T follicular helper cell (primary cell): ENCODE results near the gene ARHGAP26.
A peak's percentile ranks its signal among the peaks of the same experiment; 100 is the strongest.

Experiments
- DNase-seq: peaks from one replicate; pipeline ENCODE4 v3.0.0-alpha.2; 2020; ENCODE audit warnings: low read depth

ARHGAP26 gene

DNA sequence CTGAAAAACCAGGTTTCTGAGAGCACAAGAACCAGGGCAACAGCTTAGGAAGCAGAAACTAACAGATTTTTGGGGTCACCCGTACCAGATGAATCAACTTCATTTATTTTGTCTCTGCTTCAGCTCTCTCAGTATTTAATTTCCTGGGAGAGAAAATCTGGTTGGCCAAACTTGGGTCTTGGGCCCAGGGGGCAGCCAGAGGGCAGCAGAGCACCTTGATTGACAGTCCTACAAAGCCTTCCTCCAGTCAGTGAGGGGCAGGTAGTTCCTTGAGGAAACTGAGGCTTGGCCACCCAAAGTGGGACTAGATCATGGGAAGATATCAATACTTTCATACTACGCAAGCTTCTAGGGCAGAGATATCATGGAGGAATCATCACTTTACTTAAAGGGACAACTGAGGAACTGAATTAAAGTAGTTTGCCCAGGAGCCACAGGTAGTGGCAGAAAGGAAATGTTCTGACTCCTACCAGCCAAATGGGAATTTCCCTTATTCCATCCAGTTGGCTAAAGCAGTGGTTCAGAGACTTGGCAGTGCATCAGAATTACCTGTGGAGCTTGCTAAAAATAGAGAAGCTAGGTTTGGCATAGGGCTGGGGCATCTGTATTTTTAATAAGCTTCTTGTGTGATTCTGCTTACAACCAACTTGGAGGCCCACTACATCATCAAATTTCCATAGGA is 21.5 kb upstream of the ARHGAP26 start:
- DNase-seq: peak; percentile 15

DNA sequence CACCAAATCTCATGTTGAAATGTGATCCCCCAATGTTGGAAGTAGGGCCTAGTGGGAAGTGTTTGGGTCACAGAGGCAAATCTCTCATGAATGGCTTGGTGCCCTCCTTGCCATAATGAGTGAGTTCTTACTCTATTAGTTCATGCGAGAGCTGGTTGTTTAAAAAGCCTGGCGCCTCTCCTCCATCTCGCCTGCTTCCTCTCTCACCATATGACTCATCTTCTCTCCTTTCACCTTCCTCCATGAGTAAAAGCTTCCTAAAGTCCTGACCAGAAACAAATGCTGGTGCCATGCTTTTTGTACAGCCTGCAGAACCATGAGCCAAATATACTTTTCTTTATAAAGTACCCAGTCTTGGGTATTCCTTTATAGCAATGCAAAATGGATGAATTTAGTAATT is 20.9 kb upstream of the ARHGAP26 start:
- no peak for DNase-seq

DNA sequence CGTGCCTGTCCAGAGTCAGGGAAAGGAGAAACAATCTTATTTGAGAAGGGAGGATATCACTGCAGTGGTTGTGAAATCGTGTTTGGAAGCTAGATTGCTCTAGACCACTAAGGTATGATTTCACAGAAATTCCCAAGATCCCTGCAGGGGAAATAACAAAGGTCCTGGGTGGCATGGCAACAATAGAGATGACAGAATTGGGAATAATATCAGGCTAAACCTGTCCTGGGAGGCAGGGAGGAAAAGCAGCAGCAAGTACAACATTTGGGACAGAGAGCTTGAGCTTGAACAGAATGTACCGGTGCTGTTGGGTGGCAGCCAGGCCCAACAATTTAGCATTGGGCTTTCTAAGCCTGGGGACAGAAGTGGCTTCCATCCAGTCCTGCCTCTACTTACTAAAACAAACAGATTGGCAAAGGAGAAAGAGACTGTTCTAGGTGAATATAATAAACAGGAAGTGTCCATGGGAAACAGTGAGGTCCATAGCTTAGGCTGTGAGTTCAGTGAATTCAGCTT is 17.0 kb upstream of the ARHGAP26 start:
- no peak for DNase-seq

DNA sequence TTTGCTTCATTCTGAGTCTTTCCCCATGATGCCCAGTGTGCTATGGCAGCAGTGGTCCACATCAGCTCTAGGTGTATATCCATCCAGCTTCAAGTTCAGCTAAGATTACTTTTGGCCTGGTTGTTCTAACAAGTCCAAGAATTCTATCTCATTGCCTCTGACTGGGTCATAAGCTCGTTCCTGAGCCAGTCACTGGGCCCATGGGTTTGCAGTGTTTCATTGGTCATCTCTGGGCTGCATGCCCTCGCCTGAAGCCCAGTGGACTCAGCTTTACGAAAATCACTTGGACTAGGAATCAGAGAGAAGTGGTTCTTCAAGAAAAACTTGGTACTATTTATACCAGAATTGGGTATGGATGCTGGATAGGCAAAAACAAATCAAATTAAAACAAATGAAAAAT is 16.1 kb upstream of the ARHGAP26 start:
- no peak for DNase-seq

DNA sequence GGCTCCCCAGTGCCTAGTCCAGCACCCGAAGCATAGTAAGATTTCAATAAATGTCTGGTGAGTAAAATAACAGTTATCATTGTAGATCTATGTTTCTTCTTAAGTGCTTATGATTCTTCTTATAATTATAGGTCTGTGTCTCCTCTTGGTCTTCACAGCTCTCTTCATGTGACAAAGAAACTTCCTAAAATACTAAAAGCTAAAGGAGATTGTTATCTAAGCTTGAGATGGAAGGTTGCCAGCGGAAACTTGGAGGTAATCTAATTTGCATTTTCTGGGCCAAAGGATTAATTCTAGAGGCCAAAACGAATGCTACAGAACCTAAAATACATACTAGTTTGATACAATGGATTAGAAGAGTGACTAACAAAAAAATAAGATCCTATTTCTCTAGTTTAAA is 13.6 kb upstream of the ARHGAP26 start:
- DNase-seq: no peak

DNA sequence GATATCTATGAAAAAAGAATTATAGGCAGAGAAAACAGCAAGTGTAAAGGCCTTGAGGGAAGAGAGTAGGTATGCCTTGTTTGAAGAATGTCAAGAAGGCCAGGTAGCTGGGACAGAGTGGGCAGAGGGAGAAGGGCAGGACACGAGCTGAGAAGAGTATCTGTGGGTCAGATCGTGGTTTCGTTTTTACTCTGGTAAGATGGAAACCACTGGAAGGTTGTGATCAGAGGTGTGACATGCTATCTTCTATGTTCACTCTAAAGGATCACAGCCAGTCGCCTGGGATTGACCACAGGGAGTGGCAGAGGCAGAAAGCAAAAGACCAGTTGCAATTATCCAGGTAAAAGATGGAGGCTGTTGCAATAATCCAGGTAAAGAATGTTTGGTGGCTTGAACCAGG is 12.6 kb upstream of the ARHGAP26 start:
- no peak for DNase-seq

DNA sequence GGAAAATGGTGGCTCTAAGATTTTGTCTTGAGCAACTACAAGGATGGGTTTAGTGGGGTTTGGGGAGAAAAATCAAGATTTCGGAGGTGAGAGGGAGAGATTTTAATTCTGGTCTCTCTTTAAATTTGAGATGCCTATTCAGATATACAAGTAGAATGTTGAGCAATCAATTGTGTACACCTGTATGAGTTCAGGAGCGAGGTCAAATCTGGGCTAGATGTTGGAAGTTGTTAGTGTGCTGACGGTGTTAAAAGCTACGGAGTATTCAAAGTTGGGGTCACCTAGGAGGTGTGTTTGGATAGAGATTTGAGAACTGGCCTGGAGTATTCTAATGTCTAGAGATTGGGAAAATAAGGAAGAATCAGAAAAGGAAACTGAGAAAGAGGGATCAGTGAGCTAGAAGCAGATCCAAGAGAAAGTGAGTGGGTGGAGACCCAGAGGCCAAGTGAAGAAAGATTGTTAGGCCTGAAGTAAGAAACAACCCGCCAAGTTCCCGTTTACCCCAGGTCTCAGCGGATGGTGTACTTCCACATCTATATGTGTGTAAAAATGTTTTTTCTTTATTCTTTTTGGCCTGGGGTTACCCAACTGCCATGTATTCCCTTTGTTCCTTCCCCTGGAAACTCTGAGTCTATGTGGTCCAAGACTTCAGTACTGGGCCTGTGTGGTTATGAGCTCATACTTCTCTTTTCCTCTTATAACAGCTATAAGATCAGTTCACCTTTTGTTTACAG is 11.9 kb upstream of the ARHGAP26 start:
- no peak for DNase-seq

DNA sequence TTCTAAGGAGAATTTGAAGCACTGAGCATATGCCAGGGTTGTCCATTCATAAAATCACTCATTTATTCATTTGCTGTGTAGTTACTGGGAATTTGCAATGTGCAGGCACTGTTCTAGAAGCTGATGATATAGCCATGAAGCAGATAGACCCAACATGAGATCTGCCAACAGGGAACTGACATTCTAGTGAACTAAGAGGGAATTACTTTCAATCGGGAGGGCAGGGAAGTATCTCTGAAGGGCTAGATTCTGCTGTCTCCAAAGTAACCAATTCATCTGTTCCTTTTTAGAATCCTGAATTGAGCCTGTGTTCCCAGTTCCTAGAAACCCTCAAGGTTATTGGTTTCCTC is 11.4 kb upstream of the ARHGAP26 start:
- DNase-seq: no peak

DNA sequence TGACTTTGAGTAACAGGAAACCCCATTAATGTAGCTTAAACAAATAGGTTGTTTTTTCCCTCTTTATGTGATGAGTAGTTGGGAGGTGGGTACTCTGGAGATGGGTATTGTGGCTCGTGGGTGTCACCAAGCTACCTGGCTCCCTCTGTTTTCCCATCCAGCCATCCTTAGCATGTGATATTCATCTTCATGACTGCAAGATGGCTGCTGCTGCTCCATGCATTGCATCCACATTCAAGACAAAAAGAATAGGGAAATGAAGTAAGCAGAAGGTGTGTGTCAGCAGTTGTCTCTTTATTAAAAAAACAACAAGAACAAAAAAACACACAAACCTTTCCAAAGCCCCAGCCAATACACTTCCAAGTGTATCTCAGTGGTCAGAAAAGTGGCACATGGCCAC is 6.5 kb upstream of the ARHGAP26 start:
- DNase-seq: no peak

DNA sequence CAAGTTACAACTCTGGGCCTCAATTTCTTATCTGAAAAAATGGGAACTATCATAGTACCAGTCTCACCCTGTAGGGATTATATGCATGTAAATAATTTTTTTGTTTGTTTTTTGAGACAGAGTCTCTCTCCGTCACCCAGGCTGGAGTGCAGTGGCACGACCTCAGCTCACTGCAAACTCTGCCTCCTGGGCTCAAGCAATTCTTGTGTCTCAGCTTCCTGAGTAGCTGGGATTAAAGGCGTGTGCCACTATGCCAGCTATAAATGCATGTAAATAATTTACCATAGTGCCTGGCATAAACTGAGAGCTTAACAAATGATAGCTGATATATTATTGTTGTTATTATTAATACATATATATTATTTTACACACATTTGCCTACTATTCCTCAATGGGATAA is 3.0 kb upstream of the ARHGAP26 start:
- no peak for DNase-seq

DNA sequence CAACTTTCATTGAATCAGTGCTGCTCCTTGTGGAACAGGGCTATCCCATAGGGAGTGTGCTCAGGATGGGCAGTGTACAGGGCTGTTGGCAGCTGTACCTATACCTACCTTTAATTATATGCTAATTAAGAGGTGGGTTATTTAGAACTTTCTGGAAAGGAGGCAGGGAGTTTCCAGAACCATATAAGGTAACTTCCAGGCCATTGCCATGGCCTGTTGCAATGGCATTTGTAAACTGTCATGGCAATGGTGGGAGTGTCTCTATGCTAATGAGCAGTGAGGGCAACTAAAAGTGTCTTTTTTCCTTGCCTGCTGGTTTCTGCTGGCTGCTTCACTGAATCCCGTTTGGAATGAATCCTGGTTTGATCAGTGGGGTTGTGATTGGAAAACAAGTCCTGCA is 2.3 kb upstream of the ARHGAP26 start:
- no peak for DNase-seq

DNA sequence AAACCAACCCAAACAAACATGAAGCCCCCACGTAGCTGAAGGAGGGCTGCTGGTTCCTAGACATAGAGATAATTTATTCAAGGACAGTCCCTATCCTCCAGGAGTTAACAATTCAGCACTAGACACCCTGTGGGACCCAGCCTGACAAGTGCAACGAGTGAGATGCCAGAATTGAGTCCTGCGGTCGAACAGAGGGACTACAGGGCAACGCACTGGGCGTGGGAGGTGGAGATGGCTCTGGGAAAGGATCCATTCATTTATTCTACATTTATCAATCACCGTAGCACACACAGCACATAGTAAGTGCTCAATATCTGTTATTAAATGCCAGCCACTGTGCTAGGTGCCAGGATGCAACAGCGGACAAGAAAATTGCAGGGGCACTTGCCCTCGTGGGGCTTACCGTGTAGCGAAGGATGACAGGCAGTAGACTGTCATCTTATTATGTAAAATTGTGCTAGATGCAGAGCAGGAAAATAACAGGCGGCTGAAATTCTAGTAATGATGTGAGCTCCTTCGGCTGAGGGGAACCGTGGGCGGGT is 855 bp upstream of the ARHGAP26 start:
- DNase-seq: no peak

DNA sequence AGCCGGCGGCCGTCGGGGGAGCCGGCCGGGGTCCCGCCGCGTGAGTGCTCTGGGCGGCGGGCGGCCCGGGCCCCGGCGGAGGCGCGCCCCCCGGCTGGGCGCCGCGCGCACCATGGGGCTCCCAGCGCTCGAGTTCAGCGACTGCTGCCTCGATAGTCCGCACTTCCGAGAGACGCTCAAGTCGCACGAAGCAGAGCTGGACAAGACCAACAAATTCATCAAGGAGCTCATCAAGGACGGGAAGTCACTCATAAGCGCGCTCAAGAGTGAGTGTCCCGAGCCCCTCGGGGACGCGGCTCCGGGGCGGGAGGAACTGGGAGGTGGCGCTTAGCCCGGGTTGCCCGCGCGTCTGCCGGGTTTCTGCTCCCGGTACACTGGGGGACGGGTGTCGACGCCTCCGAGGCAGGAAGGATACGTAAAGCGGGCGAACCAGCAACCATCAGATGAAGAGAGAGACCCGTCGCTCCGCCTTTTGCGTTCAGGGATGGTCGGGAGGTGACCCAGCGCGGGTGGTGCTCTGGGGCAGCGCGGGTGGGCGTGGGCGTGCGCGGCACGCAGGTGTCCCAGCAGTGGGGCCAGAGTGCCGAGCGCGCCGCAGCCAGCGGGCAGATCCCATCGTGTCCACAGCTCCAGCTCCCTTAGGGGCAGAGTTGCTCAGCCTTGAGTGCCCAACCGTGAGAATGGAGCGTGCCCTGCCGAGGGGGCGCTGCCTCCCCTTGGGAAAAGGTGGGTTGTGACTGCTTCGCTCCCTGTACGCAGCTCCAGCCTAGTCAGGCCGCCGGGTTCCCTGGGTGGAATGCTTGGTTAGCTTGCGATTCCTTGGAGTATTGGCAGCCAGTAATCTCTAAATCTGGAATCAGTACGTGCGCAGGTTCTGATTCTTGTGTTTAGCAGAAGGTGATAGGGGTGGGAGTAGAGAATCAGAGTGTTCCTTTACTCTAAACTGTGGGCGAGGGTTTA is 753 bp downstream of the ARHGAP26 start:
- peak; percentile 42 for DNase-seq

DNA sequence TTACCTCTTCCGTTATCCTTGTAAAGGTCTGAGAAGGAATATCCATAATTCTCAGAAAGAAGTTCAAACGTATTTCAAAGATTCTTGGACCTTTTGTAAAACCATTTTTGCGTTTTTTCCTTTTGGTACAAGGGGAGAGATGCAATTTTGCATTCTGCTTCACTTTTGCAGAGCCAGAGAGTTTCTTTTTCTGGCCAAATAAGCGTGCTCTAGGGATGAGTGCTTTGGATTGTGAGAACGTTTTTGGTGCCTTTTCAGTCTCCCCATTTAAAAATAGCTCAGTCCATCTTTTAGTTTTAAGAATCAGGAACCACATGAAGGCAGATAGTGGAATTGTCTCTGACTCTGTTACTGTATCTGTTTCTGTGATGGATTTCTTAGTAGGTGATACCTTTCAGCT is 1.5 kb downstream of the ARHGAP26 start:
- no peak for DNase-seq

DNA sequence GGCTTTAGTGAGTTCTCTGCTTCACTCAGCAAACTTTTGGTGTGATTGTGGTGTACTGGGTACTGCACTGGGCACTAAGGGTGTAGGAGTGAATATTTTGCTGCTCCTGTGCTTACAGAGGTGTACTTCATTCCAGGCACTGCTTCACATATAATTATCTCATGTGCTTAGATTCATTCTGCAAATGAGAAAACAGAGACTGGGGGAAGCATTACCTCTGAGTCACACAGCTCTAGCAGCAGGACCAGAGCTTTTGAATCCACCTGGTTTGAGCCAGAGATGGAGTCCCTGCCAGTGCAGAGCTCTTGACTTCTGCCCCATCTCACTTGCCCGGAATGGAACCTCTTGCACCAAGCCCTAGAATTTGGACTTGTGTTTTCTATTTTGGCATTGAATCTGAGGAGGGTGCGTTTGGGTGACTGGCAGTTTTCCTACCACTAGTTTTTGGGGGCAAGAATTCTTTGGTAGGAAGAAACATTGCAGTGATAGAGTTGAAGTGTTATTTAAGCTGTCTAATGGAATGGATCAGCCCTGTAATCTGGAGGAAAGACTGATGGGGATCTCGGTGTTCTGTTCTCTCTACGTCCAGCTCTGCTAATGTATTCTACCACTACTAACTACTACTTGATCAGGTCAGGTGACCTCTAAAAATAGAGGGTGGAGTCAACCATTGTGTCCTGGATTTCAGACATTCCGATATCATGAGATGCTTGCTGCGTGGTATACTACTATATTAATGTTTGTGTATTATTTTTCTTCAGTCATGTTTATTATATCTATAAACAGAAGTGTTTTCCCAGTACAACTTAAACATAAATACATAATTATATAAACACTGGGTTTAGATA is 2.5 kb downstream of the ARHGAP26 start:
- no peak for DNase-seq

DNA sequence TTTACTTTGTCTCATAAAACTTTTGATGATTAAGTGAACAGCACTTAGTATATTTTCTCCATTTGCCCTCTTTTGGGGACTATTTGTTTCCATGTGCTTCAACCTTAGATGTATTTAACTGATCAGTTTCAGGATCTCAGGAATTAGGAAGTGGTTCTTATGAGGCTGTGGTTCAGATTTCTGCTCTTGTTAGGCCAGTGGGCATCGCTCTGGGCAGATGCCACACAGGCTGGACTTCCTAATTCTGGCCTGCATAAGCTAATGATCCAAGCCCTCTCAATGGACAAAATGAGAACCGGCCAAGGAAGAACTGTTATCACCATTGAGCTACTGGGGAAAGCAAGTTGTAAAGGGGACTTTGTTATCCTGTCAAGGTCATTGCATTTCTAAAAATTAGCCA is 6.9 kb downstream of the ARHGAP26 start:
- no peak for DNase-seq

DNA sequence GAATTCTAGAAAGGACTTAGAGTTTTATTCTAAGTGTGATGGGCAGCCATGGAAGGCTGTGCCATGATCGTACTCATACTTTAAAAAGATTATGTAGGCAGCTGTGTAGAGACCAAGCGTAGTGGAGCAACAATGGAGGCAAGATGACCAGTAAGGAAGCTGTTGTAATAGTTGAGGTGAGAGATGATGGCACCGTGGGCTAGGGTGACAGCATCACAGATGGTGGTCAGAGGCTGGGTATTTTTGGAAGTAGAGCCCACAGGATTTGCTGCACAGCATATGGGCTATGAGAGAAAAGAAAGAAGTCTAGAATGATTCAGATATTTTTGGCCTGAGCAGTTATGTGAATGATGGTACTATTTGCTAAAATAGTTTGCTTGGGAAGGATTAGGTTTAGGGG is 7.7 kb downstream of the ARHGAP26 start:
- no peak for DNase-seq

DNA sequence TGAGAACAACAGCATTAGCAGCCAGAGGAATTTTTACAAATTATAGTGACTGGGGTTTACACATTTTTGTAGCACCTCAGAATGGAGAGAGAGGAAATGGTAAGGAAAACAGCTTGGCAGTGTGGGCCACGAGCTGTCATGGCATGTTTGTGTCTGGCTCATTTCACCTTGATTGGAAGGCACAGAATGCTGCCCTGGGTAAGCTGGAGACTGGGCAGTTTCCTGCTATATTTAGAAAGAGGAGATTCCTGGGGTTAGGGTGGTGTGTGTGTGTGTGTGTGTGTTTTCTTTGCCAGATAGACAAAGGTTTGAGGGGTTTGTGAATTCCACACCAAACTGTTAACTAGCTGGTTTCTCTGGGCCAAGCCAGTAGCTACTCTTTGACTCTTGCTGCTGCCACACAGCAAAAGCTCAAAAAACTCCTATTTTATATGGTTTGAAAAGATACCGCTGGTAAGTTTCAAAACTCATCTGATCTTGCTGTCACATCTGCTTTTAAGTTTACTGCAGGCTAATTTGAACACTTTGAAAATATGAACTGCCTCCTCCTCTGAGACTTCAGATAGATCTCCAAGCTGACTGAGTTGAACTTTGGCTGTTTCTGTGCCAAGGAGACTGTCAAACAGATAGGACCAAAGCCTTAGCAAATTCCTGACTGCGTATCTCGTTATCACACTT is 9.1 kb downstream of the ARHGAP26 start:
- DNase-seq: no peak

DNA sequence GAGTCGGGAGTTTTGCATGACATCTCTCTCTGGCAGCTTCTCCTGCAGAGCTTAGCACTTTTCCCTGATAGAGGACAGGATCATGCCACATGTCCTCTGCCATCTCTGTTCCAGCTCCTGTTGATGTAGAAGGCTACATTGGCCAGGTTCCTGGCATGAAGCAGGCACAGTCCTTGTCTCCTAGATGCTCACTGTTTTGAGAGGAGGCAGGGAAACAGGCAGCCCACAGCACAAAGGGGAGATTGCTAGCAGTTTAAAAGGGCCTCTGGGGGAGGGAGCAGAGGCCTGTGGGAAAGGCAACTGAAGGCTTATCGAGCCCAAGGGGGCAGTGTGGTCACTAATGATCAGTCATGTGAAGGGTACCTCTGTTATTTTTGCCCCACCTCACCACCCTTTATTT is 10.7 kb downstream of the ARHGAP26 start:
- no peak for DNase-seq

DNA sequence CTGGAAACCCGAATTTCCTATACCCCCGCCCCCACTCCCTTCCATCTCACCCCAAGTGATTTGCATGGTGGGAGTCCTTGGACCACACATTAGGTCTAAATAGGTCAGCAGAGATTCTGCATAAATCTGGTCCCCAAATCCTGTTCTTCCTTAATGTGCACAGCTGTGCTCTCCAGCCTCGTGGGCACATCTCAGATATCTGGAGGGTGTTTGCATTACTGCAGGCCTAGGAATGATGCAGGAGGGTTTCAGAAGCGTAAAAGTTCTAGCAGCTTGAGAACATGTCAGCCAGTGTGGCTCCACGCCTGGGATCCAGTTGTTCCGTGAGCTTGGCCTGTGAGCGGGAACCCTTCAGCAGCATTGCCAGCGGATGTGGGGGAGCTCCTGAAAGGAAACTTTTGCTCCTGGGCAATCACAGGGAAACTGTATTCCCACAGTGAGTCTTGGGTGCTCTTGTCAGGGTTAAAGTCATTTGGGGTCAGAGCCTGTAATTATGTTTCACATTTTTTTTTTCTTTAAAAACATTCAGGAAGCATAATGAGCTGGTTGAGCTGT is 12.9 kb downstream of the ARHGAP26 start:
- no peak for DNase-seq
